GM21619 (cell line): ENCODE results near the gene BAHCC1.

Experiments used
- ATAC-seq: cut with Tn5 transposase; IDR thresholded peaks from one replicate; pipeline ENCODE4 v1.9.1; 2021; ENCODE audit not compliant: unreplicated experiment

Gene BAHCC1

DNA sequence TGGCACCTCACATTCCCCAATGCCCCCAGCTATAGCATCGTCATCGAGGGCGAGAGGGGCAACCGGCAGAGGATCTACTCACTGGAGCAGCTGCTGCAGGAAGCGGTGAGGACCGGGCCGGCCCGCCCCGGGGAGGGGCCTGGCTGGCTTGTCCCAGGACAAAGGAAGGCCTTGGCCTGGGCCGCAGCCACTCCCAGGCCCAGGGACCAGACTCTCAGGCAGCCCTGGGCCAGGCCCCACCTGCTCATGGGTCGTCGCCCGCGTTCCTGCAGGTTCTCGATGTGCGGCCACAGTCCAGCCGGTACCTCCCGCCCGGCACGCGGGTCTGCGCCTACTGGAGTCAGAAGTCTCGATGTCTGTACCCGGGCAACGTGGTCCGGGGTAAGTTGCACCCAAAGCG, 64.0 kb downstream of the BAHCC1 start:
- no peak for ATAC-seq

DNA sequence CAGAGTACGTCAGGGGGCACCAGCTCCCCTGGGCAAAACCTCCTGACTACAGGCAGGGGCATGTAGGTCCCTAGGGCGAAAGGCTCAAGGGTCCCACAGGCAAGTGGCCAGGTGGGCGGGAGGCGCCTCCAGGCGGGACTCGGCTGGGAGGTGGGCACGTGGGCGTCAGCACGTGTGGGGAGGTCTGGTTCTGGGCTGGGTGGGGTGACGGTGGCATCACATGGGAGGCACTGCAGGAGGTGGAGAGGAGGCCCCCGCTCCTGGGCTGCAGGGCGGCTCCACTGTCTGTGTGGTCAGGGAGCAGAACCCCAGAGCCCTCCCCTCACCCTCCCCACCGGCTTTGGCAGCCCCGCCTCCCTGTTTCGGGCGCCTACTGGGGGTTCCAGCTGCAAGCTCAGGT, 64.6 kb downstream of the BAHCC1 start:
- ATAC-seq = no peak

DNA sequence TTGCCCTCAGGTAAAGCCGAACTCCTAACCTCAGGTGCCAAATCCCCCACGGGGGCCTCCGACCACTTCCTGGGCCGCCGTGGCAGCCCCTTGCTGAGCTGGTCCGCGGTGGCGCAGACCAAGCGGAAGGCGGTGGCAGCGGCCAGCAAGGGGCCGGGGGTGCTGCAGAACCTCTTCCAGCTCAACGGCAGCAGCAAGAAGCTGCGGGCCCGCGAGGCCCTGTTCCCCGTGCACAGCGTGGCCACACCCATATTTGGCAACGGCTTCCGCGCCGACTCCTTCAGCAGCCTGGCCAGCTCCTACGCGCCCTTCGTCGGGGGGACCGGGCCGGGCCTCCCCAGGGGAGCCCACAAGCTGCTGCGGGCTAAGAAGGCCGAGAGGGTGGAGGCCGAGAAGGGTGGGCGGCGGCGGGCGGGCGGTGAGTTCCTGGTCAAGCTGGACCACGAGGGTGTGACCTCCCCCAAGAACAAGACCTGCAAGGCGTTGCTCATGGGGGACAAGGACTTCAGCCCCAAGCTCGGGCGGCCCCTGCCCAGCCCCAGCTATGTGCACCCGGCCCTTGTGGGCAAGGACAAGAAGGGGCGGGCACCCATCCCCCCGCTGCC, 65.7 kb downstream of the BAHCC1 start:
- no peak for ATAC-seq

DNA sequence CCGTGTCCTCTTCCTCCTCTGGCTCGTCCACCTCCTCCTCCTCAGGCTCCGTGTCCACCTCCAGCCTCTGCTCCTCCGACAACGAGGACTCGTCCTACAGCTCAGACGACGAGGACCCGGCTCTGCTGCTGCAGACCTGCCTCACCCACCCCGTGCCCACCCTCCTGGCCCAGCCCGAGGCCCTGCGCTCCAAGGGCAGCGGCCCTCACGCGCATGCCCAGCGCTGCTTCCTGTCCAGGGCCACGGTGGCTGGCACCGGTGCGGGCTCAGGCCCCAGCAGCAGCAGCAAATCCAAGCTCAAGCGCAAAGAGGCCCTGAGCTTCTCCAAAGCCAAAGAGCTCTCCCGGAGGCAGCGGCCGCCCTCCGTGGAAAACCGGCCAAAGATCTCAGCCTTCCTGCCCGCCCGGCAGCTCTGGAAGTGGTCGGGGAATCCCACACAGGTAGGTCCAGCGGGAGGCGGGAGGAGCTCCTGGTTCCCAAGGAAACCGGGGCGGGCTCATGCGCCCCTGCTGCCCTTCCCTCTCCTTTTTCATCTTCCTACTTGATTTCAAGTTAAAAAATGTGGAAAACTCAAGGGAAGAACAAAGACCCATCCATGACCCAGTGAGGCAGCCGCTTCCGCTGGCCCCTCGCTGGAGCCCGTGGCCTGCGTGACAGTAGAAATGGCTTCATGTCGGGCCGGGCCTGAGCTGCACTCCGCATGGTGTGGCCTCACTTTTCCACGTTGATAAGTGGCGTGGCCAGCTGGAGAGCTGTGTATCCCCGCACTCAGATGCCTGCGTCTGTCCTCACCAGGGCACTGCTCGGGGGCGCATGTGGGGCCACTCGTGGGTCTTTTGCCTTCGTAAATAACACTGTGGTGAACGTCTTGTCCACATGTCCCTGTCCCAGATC, 66.6 kb downstream of the BAHCC1 start:
- ATAC-seq = no peak

DNA sequence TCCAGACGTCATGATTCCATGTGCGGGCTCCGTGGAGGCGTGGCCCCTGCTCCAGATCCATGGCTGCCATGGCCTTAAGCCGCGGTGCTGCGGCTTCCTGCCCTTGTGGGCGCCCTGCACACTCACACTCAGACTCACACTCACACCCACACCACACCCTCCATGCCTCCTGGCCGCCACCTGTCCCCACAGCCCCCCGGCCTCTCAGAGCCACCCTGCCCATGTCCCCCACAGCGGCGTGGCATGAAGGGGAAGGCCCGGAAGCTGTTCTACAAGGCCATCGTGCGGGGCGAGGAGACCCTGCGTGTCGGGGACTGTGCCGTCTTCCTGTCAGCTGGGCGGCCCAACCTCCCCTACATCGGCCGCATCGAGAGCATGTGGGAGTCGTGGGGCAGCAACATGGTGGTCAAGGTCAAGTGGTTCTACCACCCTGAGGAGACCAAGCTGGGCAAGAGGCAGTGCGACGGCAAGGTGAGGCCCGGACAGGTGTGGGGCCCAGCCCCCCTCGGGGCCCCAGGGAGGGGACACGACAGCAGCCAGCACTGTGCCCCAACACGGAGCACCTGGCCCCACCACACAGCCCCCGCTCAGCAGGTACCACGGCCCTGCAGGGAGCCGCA, 67.4 kb downstream of the BAHCC1 start:
- no peak for ATAC-seq

DNA sequence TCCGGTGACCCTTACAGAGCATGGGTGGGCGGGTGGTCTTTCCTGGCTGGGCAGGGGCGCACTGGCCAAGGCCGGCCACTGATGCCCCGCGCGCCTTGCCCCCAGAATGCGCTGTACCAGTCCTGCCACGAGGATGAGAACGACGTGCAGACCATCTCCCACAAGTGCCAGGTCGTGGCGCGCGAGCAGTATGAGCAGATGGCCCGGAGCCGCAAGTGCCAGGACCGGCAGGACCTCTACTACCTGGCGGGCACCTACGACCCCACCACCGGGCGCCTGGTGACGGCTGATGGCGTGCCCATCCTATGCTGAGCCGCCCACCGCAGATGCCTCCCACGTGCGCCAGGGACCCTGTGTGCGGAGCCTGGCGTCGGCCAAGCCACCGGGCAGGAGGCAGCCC, 68.2 kb downstream of the BAHCC1 start:
- ATAC-seq = no peak

DNA sequence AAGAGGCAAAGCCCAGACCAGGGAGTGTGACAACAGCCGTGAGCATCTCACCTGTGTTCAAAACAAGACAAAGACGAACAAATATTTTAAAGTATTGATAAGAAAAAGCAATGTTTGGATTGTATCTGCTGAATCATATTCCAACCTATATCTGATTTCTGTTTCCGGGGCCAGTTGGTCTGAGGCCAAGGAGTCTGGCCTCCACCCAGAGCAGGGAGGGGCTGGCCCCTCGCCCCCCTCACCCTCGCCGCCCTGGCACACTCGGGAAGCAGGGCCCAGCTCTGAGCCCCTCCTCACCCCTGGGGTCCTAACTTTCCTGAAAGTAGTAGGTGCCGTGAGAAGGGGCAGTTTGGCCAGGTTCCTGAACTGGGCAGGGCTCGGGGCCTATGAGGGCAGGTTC, 69.3 kb downstream of the BAHCC1 start:
- ATAC-seq = no peak

DNA sequence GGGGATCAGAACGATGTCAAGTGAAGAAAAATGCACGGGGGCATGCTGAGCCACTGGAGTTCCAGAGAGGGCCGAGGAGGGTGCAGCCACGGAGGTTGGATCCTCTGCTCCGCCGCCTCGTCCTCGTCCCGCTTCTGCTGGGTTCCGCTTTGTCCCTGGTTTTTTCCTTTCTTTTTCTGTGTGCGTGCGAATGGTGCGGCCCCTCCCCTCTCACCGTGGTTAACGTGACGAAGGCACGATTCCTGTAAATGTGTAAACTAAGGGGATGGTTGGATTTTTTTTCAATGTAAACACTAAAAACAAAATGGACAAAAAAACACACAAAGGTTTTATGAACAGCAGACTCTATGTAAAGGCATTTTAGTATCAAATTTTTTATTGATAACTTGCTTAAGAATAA, 70.7 kb downstream of the BAHCC1 start:
- ATAC-seq = no peak

DNA sequence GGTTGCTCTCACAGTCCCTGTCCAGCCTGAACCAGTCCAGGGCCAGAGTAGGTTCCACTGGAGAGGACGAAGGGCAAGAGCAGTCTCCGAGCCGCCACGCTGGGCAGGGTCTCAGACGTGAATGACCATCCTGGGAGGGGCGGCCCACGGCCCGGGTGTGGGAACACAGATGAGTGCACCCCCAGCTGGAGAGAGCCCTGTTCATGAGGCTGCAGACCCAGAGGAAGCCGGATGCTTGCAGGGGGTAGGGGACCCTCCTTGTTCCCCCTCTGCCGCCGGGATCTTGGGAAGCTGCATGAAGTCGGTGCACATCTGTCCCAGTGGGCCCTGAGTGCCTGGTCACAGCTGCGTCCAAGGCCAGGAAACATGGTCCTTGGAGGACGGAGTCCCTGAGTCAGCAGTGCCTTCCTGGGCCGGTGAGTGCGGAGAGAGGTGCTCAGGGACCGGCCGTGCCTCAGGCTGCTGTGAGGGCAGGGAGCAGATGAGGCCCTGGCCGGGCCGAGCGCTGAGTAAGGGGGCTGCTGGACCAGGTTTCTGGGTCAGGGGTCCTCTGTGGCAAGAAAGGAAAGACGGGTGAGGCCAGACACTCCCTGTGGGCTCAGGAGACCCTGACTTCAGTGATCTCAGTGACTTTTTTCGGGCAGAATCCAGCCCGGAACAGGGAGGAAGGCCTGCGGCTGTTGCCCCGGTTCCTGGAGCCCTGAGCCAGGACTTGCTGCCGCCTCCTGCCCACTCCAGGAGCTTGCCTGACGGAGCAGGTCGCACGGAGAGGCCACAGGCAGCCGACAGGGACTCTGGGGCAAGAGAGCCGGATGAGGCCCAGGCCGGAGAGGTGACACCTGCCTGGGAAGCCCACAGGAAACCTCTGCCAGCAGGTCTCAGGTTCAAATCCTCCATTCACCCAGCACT, 71.6 kb downstream of the BAHCC1 start:
- no peak for ATAC-seq

DNA sequence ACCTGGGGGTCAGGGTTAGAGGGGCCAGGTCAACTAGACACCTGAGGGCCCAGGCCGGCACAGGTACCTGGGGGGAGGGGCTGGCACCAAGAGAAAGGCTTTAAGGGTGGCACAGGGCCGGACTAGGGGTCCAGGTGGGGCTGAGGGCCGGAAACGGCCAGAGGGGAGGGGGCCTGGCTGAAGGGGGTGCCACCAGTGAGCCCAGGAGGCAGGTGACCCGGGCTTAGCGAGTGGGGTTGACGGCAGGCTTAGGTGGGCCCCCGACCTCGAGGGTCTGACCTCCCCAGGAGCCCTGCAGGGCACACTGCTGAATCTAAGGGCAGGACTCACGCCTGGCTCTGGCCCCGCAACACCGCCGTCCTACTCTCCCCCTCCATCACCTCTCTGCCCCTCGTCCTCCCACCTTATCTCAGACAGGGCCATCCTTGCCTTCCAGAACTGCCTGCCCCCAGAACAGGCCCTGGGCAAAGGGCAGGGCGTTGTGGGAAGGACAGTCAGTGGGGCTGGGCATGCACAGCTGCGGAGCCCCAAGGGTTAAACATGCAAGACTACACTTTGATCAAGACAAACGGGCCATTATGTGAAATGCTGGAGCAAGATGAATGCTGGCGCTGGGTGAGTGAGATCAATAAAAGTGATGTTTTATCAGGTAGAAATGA, 73.0 kb downstream of the BAHCC1 start:
- ATAC-seq = no peak

DNA sequence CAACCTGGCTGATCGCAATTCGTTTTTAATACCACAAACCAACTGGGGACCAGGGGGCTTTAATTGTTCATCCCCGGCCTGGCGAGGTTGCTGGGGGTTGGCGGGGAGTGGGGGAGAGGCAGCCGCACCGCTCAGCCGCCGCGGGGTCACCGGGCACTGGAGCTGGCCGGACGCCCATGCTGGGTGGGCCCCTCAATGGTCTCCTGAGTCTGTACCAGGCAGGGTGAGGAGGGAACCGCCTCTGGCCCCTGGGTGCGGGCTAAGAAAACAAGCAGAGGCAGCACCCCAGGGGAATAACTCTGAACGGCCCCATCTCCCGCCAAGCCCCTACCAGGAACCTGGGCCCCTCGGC, 73.5 kb downstream of the BAHCC1 start:
- ATAC-seq = no peak

DNA sequence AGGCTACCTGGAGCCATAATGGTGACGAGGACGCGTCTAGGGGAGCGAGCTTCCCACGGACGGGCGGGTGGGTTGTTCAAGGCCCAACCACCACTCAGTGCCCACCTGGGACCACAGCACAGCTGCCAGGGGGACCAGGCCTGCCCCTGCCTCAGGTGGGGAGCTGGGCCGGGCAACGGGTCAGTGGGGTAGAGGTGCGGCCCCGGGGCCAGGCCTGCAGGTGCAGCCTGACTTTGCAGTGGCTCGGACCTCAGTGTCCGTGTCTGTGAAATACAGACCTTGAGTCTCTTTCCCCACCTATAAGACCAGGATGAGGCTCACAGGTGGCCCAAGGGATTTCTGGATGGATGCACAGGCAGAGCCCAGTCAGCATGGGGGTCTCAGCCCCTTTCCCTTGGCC, 74.0 kb downstream of the BAHCC1 start:
- no peak for ATAC-seq

DNA sequence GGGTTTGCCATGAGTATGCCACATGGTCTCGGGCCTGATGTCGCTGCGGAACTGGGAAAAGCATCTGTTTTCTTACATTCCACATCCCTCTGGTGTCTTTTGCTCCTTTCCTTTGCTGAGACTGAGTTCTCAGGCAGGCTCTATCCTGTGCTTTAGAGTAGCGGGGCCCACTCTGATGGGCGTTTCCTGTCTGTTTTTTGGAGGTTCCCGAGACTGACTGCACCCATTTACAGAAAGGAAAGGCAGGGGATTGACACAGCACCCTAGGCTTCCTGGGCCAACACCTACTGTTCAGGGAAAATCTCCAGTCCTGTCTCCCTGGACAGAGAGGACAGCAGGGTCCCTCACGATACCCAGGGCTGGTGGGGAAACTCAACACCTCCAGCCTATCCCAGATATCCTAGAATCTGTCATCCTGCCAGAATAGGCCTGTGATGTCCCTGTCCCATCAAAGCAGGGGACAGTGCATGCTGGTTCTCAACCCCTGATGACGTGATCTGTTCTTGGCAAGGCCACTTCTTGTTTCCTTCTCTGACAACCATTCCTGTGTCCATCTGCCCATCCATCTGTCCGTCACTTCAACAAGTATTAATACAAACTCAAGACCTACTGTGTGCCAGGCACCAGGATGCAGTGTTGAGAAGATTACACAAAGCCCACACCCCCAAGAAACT, 75.2 kb downstream of the BAHCC1 start:
- no peak for ATAC-seq

DNA sequence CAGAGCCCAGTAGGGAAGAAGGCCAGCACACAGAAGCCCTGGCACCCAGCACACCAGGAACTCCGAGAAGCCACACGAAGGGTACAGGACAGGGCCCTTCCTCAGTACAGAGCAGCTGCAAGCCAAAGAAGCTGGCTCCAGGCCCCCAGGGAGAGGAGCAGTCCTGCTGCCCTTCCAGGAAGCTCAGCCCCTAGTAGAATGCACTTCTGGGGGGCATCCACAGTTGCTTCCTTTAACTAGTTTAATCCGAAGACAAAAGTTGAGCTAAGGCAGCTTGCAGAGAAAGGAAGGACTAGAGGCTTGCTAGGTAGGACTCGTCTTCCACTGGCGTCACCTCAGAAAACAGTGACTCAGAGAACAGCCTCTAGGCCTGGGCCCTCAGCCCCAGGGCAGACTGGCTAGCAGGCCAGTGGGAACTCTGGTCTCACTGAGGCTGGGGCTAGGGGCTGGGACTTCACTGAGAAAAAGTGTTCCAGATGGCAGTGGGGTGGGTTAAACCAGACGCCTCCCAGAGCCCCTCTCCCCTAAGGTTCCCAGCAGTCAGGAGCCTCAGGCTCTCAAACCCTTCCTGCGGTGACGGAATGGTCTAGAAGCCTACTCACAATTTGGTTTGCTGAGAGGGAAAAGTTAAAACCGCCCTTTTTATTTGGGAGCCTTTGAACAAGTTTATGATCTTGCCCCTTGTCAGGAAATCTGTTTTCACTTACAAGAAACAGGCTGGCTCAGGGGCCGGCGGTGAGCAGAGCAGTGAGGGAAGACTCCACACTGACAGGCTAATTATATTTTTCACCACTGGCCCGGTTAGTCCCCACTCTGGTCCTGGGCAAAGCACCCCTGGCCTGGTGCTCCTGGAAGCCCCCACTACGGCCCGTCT, 75.9 kb downstream of the BAHCC1 start:
- no peak for ATAC-seq

DNA sequence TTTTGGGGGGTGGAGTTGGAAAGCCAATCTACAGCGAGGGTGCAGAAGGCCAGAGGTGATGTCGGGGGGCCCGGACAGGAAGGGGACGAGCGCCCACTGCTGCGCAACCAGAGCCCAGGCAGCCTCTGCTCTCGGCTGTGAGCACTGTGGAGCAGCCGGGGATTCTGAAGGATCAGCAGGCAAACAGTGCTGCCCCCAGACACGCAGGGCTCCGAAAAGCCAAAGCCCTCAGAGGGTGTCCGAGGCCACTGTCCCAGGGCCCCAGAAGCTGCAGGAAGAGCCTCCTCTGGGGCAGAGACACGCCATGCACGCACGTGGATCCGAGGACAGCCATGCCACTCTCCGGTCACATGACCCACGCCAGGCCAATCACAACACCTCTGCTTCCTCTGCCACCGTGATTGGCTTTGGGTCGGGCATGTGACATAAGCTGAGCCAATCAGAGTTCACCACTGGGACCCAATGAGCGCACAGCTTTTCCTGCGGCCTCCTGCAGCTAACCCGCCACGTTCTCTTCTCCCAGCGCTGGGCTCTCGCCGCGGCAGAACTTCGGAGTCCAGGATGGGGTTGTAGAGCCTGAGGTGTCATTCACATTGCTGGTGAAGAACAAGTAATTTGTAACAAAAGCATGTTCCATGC, 76.7 kb downstream of the BAHCC1 start:
- no peak for ATAC-seq

DNA sequence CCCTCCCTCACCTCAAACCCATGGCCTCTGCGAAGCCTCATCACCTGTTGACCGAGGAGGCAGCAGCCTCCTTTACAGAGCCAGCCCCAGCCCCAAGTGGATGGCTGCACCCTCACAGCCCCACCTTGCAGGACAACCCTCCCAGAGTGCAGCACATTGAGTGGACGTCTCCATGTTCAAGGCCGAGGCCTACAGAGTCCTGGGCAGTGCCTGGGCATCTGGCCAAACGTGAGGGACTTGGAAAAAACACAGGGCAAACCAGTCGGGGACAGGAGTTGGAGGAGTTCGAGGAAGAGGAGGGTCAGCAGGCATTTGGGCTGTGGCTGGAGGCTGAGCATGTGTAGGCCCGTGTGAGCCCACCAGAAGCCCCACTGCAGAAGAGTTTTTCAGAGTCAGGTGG, 77.8 kb downstream of the BAHCC1 start:
- ATAC-seq = no peak

DNA sequence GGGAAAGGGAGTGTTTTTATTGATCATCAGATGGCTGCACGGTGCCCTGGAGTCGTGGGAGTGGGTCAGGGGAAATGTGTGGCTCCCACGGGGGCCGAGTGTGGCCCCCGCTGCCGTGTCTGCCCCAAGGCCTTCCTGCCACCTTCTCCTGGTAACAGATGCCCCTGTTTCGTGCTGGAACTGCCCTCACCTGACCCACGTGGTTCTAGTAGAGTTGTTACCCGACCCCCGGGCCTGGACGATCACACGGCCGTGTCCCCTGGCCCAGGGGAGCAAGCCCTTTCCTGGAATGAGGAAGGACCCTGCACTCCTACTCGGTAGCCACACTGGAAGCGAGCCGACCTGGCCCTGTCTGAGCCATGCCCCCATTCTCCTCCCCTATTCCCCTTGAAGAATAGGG, 79.7 kb downstream of the BAHCC1 start:
- no peak for ATAC-seq

DNA sequence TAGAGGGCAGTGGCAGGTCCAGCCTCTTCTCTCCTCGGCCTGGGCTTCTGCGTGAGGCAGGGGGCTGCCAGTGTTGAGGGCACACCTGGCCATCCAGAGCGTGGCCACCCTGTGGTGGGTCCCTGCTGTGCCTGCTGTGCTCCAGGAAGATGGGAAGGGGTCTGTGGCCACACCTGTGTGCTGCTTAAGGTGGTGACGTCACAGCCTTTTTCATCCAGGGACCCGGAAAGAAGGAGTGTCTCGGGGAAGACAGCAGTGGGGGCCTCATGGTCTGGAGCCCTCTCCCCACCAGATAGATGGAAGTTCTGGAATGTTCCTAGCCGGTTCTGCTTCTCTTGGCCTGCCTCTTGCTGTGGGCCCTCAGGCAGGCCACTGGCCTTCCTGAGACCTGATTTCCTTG, 80.8 kb downstream of the BAHCC1 start:
- ATAC-seq = no peak

DNA sequence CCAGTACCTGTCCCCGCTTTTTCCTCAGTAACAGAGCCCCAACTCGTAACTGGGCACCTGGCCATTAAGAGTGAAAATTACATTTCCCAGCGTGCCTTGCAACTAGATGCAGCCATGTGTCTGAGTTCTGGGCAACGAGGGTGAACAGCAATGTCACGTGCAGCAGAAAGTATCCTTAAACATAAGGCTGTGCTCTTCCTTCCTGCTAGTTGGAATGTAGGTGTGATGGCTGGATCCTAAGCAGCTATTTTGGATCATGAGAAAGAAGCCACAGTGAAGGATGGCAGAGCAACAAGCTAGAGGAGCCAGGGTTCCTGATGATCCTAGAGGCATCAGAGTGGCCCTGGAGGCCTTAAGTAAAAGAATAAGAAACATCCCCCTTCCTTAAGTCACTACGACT, 81.4 kb downstream of the BAHCC1 start:
- ATAC-seq = no peak
